Cardiac fibroblast (primary cell): ENCODE results near the gene PPP1R9A.

Experiments used
- DNase-seq, 2 donors: peaks; one replicate each; pipeline versions ENCODE4 v3.0.0 to v3.0.0-alpha.2; 2010; ENCODE audit warnings: low read depth in 2 of 2
- H3K4me3 ChIP-seq, 2 donors: replicated peaks in 1 of 2; 1 replicate in 1 of 2; 2 replicates in 1 of 2; pipeline ENCODE4 v1.5.1; 2011; ENCODE audit warnings: low read depth in 2 of 2, low read length in 2 of 2, mild to moderate bottlenecking in 2 of 2, moderate library complexity in 1 of 2
- TF ChIP-seq, protein P1 (sequence below): IDR thresholded peaks from one replicate; pipeline ENCODE4 v1.5.1; 2011; ENCODE audit warnings: low read depth, mild to moderate bottlenecking, low read length, inconsistent platforms

Gene PPP1R9A

DNA sequence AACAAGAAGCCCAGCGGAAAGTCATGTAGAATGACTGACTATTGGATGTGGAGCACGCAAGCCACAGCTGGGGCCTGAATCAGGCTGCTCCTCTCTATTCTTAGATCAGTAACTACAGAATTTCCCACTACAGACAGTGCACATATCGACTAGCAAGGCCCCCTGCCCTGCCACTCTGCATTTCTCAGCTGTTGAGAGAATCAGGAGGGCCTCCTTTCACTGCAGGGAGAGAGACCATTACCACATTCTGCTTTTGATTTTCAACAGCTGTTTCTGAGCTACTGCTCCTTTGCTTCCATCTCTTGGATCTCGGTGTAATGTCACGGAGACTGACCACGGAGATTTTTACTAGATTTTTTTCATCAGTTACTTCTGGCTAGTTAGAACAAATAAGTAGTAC is 343.2 kb downstream of the PPP1R9A start:
- H3K4me3 ChIP-seq, result no peak overlapping the region
- TF ChIP-seq, protein P1, sequence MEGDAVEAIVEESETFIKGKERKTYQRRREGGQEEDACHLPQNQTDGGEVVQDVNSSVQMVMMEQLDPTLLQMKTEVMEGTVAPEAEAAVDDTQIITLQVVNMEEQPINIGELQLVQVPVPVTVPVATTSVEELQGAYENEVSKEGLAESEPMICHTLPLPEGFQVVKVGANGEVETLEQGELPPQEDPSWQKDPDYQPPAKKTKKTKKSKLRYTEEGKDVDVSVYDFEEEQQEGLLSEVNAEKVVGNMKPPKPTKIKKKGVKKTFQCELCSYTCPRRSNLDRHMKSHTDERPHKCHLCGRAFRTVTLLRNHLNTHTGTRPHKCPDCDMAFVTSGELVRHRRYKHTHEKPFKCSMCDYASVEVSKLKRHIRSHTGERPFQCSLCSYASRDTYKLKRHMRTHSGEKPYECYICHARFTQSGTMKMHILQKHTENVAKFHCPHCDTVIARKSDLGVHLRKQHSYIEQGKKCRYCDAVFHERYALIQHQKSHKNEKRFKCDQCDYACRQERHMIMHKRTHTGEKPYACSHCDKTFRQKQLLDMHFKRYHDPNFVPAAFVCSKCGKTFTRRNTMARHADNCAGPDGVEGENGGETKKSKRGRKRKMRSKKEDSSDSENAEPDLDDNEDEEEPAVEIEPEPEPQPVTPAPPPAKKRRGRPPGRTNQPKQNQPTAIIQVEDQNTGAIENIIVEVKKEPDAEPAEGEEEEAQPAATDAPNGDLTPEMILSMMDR, result no peak
- no peak for DNase-seq

DNA sequence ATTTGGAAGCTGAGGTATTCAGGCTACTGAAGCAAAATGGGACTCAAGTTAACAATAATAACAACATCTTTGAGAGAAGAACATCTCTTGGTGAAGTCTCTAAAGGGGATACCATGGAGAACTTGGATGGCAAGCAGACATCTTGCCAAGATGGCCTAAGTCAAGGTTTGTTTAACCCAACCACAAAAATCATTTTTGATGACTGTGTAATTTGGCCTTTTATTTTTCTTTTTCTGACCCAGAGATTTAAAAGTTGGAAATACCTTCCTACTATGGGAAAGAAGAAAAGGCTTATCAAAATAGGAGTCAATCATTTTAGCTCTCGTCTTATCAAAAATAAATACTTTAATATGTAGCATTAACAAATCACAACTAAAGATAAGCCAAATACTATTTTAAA is 344.6 kb downstream of the PPP1R9A start:
- H3K4me3 ChIP-seq, result no peak overlapping the region
- DNase-seq, result no peak
- TF ChIP-seq, protein P1, result no peak

DNA sequence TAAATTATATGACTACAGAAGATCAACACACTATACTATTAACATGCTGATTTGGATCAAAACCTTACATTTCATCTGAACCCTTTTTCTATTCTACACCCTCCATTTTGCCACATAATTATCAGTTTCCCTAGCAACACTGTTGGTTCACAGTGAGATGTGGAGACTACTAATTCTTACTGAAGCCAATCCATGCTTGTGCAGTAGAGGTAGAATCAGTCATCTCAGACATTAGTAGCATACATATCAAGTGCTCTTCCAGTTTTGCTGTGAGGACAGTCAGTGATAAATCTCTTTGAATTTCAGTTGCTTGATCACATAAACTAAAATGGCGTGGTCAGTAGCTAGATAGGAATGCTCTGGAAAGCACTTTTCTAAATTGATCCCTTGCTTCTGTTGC is 346.6 kb downstream of the PPP1R9A start:
- TF ChIP-seq, protein P1, result no peak
- no peak for DNase-seq
- H3K4me3 ChIP-seq, result no peak overlapping the region

DNA sequence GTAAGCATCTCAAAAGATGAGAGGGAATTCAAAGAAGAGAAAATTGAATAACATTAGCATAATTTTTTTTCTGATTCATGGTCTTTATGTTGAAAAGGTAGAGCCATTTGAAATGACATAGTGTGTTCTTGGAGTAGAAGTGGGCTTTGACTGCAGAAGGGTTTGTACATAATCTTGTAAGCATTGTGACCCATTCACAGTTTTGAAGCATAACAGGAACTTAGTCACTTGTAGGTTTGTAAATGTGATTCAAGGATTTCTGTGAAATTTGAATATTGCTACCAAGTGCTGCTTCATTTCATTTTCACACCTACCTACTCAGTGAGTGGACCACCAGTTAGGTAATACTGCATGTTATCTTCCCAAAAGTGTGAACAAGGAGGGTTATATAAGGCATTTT is 348.3 kb downstream of the PPP1R9A start:
- H3K4me3 ChIP-seq, result no peak overlapping the region
- no peak for DNase-seq
- TF ChIP-seq, protein P1, result no peak

DNA sequence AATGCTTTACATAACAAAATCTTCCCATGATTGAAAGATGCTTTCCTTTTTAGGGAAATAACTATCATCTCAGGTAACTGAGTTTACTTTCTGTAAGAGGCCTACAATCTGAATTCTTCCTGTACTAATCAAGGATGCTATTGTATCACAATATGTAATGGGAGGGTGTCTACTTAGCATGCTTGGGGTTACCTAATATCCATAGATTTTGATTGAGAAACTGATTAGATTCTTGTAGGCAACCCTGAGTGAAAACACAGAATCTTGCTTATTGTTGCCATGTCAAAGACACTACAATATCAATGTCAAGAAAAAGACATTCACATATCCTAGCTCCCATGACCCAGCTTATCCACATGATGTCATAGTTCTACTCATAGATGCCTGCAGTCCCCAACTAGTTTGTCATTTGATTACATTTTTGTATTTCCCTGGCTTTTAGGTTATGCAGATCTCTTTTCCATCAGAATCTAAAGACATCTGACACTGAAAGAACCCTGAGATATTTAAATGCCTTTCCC is 354.6 kb downstream of the PPP1R9A start:
- DNase-seq, result no peak
- TF ChIP-seq, protein P1, result no peak
- H3K4me3 ChIP-seq, result no peak overlapping the region

DNA sequence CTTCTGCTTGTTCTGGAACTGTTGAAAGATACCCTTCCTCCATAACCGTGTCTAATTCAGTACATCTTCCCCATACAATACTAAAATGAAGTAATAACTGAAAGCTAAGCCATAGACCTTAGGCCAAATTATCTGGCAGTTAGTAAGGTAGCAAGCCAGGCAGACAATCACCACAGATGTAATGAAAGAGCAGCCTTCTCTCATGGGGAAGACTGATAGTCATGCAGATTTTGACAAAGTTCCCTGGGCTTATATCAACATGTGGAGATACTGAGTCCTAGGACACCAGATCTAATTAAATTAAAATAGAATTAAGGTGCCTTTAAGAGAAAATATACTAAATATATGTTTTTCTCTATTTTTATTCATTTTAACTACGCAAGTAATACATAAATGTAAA is 355.5 kb downstream of the PPP1R9A start:
- DNase-seq, result no peak
- H3K4me3 ChIP-seq, result no peak overlapping the region
- TF ChIP-seq, protein P1, result no peak

DNA sequence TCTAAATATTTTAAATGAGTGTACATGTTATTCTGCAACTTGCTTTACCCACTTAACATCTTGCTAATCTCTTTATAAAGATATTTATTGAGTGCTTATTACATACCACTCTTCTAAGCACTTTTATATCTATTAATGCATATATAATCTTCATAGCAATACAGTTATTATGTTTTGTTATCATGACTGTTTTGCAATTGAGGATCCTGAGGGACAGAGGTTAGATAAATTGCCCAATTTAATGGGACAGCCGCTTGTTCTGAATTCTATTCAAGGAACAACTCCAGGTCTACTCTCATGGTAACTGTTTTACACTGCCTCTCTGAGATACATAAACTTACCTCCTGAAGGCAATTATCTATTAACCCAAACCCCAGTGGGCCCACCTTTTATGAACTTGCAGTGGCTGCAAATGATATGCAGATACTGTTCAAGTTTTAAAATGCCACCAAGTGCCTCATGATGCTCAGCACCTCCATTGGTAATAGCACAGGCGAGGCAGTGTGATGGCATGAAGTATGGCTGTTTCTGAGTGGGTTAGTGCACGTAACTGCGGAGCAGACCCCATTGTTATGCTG is 356.5 kb downstream of the PPP1R9A start:
- DNase-seq, result no peak
- TF ChIP-seq, protein P1, result no peak
- H3K4me3 ChIP-seq, result no peak overlapping the region
